ENCODE measurements around the gene TNFRSF13B.
"Not testable (repeated sequence)": the region's sequence is repeated elsewhere in the genome, so short reads cannot be mapped to it uniquely, and the experiment has no call there.

Gene TNFRSF13B

DNA sequence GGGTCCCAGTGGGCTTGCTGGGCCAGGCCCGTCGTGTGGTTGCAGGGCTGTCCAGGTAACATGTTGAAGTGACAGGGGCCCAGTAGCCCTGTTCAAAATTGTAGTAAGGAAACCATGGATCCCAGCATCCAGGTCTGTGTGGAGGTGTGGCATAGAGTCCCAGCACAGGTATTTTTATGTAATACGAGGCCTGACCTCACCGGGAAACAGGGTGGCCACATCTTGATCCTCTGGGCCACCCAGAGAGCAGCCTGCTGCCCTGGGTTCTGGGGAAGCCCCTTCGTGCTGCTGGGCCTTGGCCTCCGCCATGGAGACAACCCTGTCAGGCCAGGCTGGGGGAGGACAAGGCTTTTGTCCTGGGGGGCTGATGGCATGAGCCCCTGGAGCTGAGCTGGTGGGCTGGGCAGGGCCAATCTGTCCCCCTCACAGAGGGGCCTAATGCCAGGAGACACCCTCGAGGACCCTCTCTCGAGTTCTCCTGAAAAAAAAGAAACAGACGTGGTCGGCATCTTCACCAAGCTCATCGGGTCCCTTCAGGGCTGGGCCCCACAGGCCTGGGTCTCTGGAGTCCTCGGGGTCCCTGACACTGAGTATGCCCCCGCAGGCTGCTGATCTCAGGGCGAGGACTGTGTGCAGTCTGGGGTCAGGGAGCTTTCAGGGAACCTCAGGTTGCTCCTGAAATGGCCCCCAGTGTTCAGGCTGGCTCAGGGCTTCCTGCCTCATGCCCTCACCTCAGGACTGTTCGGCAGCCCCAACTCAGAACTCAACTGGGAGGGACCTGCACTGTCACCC is 47.8 kb downstream of the TNFRSF13B start:
- no peaks in the 10 kb centered on the region for H3K9me3 ChIP-seq (replicated peaks in 1 of 11)
- H3K9ac ChIP-seq: no peak overlapping the region
- TF ChIP-seq Cebpa-rat (IDR thresholded peaks at IDR 0.05): no peak
- H3K27me3 ChIP-seq: no peaks in the 10 kb centered on the region
- H4K20me1 ChIP-seq: no peaks in the 10 kb centered on the region; a peak in 1 of 22 replicates
- H3K4me2 ChIP-seq: no peak overlapping the region
- no peak overlapping the region for H3K4me3 ChIP-seq
- no peaks in the 10 kb centered on the region for H3K36me3 ChIP-seq
- no peak overlapping the region for H3K27ac ChIP-seq
- peaks cover 9 to 49% (median 19%) of the 10 kb centered on the region in 10 experiments for H3K4me1 ChIP-seq

DNA sequence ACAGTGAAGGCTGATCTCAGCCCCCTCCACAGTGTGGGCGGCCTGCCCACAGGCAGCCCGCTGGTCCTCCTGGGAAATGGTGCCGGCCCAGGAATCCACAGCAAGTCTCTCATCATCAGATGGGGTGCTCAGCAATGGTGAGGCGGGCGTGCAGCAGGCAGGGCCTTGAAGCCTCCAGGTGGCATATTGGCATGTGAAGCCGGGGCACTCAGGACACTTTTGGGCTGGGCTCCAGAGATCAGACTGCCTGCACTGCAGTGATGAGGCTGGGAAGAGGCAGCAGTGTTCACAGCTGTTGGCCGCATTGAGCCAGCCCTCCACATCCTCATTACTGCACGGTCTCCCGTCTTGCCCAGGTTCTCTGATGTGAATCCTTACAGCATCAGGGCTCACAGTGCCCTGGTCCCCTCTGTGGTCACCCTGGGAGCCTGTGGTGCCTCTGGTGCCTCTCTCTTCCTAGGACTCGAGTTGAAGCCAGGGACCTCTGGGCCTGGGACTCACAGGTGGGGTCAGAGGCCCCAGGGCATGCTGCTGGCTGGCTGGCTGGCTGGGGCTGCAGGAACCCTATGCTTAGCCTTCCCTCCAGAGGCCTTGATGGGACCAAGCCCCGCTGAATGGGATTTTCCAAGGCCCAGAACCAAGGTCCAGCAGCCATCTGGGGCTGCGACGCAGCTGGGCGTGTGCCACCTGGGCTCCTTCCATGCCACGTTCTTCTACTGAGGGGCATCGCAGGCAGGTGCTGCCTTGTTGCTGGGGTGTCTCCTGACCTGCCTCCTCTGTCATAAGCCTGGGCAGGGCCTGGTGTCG is 48.6 kb downstream of the TNFRSF13B start:
- H3K27me3 ChIP-seq: no peaks in the 10 kb centered on the region
- H4K20me1 ChIP-seq: no peaks in the 10 kb centered on the region
- no peak for TF ChIP-seq Cebpa-rat (IDR thresholded peaks at IDR 0.05)
- no peak overlapping the region for H3K4me3 ChIP-seq
- H3K27ac ChIP-seq: no peak overlapping the region
- peaks cover 5 to 49% (median 18%) of the 10 kb centered on the region in 10 experiments for H3K4me1 ChIP-seq
- H3K9ac ChIP-seq: no peak overlapping the region
- no peaks in the 10 kb centered on the region for H3K9me3 ChIP-seq (replicated peaks in 1 of 11)
- no peaks in the 10 kb centered on the region for H3K36me3 ChIP-seq
- H3K4me2 ChIP-seq: no peak overlapping the region

DNA sequence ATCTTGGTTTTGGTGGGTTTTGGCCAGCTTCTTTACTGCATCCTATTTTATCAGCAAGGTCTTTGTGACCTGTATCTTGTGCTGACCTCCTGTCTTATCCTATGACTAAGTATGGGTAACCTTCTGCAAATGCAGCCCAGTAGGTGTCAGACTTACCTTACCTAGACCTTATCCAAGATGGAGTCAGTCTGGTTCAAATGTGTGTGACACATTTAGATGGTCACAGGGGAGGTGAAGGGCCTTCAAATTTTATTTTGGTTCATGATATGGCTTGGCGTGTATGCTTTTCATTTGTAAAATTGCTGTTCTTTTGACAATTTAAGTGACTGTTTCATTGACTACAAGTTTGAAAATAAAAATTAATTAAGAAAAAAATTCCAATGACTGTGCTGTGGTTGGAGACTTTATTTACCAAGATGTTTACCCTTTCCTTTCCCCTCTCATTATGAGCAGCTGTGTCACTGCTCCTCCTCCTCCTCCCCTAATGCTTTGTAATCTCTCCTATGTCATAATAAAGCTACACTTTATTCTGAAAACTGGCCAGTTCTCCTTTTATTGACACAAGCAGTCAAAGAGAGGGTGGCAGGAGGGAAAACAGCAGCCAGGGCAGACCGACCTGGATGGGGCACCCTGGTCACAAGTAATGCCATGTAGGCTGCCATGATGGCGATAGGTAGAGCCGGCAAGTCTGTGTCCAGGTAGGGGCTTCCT is 49.4 kb downstream of the TNFRSF13B start:
- peaks cover 0 to 46% (median 19%) of the 10 kb centered on the region in 10 experiments; a peak in 16 of 20 replicates for H3K4me1 ChIP-seq
- H3K27me3 ChIP-seq: no peaks in the 10 kb centered on the region
- no peaks in the 10 kb centered on the region for H3K9me3 ChIP-seq (replicated peaks in 1 of 11)
- H3K4me3 ChIP-seq: no peak overlapping the region
- H4K20me1 ChIP-seq: no peaks in the 10 kb centered on the region
- H3K9ac ChIP-seq: no peak overlapping the region
- H3K4me2 ChIP-seq: no peak overlapping the region
- H3K27ac ChIP-seq: no peak overlapping the region
- H3K36me3 ChIP-seq: no peaks in the 10 kb centered on the region
- no peak for TF ChIP-seq Cebpa-rat (IDR thresholded peaks at IDR 0.05)

DNA sequence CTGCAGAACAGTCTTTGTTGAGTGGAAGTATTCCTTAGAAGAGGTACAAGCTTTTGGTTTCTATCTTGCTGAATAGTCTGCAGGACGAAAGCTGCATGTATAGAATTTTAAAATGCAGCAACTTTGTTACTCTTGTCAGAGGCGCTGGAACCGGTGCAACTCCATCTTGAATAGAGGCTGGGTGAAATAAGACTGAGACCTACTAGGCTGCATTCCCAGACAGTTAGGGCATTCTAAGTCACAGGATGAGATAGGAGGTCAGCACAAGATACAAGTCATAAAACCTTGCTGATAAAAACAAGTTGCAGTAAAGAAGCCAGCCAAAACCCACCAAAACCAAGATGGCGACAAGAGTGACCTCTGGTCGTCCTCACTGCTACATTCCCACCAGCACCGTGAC is 50.5 kb downstream of the TNFRSF13B start:
- H3K27ac ChIP-seq; H3K9ac ChIP-seq; H3K4me2 ChIP-seq; H3K36me3 ChIP-seq; H3K9me3 ChIP-seq (replicated peaks in 1 of 11); H4K20me1 ChIP-seq; H3K27me3 ChIP-seq; H3K4me3 ChIP-seq: not testable (repeated sequence)
- peaks cover 0 to 36% (median 18%) of the 10 kb centered on the region in 10 experiments; a peak in 14 of 20 replicates for H3K4me1 ChIP-seq

DNA sequence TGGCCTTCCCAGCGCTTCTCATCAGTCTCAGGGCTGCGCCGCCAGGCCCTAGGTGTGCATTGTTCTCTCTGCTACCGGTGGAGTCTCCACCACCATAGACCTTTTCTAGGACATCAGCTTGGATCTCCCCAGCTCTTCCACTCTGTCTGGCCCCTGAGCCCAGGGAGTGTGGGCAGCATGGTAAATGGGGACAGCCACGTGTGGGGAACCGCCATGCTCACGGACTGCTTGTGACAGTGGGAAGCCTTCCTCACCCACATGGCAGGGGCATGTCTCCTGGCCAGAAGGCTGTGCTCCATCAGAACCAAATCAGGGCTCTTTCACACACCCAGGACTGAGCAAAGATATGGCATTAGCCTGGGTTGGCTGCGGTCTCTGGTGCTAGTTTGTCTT is 51.3 kb downstream of the TNFRSF13B start:
- Histone ChIP-seq H3K27ac (no peak overlapping the region), H3K4me3 (no peak overlapping the region), H3K27me3 (no peaks in the 10 kb centered on the region), H3K36me3 (no peaks in the 10 kb centered on the region), H3K4me1 (peaks cover 0 to 33% (median 19%) of the 10 kb centered on the region in 10 experiments; a peak in 14 of 20 replicates), H3K9ac (no peak overlapping the region), H3K9me3 (replicated peaks in 1 of 11) (no peaks in the 10 kb centered on the region), H3K4me2 (no peak overlapping the region), H4K20me1 (no peaks in the 10 kb centered on the region)
- no peak for TF ChIP-seq Cebpa-rat (IDR thresholded peaks at IDR 0.05)

DNA sequence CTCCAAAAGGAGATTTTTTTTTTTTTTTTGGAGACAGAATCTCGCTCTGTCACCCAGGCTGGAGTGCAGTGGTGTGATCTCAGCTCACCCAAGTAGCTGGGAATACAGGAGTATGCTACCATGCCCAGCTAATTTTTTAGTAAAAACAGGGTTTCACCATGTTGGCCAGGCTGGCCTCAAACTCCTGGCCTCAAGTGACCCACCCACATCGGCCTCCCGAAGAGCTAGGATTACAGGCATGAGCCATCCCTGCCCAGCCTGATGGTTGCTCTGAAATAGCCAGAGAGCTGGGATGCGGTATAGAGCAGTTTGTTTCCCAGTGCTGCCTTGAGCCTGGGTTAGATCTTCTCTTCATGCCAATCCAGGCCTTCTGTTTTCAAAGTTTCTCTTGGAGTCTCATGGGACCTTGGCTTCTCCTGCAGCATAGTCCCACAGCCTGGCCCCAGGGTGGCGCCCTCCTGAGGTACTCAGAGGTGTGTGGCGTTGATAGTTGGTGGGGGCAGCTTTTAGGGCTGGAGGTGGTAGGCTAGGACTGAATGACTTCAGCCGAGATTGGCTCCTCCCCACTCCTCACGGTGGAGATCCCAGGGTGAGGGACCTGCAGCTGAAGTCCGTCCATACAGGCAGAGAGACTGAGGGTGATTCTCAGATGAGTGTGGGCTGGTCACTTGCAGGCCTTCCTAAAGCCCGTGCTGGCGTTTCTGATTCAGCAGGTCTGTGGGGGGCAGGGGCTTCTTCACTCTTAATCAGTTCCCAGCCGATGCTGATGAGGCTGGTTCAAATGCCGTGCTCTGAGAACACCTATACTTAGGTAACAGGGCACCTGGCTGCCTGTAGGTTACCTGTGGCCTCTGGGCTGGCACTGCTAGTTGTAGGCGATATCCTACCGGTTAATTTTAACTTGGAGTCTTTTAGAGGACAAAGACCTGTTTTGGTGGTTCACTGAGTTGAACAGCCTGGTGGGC is 52.0 kb downstream of the TNFRSF13B start:
- Histone ChIP-seq H3K4me3 (no peak overlapping the region), H3K27me3 (no peaks in the 10 kb centered on the region), H3K9me3 (replicated peaks in 1 of 11) (no peaks in the 10 kb centered on the region), H3K36me3 (no peaks in the 10 kb centered on the region), H3K9ac (no peak overlapping the region), H3K4me1 (peaks cover 0 to 33% (median 19%) of the 10 kb centered on the region in 10 experiments; a peak in 14 of 20 replicates), H3K27ac (no peak overlapping the region), H3K4me2 (peak overlapping the region in 8 of 11 experiments; percentile 51 to 83 (median 66); a peak in 12 of 22 replicates), H4K20me1 (no peaks in the 10 kb centered on the region)
- TF ChIP-seq Cebpa-rat (IDR thresholded peaks at IDR 0.05): no peak

DNA sequence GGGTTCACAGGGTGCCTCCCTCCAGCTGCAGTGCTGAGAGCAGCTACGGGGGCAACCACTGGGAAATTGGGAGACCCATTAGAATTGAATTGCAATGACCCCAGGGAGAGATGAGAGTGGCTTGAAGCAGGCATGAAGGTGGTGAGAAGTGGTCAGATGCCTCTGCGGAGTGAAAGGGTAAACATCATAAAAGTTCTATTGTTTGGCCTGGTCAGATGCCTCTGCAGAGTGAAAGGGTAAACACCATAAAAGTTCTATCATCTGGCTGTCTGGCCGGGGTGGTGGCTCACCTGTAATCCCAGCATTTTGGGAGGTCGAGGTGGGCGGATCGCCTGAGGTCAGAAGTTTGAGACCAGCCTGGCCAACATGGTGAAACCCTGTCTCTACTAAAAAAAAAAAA is 53.5 kb downstream of the TNFRSF13B start:
- Histone ChIP-seq H3K4me2 (peak overlapping the region in 5 of 11 experiments; percentile 51 to 83 (median 69); a peak in 10 of 22 replicates), H3K27me3 (no peaks in the 10 kb centered on the region), H4K20me1 (no peaks in the 10 kb centered on the region), H3K36me3 (no peaks in the 10 kb centered on the region), H3K9ac (no peak overlapping the region), H3K27ac (no peak overlapping the region), H3K9me3 (replicated peaks in 1 of 11) (no peaks in the 10 kb centered on the region), H3K4me1 (peaks cover 0 to 34% (median 19%) of the 10 kb centered on the region in 10 experiments; a peak in 14 of 20 replicates), H3K4me3 (no peak overlapping the region)
- no peak for TF ChIP-seq Cebpa-rat (IDR thresholded peaks at IDR 0.05)

DNA sequence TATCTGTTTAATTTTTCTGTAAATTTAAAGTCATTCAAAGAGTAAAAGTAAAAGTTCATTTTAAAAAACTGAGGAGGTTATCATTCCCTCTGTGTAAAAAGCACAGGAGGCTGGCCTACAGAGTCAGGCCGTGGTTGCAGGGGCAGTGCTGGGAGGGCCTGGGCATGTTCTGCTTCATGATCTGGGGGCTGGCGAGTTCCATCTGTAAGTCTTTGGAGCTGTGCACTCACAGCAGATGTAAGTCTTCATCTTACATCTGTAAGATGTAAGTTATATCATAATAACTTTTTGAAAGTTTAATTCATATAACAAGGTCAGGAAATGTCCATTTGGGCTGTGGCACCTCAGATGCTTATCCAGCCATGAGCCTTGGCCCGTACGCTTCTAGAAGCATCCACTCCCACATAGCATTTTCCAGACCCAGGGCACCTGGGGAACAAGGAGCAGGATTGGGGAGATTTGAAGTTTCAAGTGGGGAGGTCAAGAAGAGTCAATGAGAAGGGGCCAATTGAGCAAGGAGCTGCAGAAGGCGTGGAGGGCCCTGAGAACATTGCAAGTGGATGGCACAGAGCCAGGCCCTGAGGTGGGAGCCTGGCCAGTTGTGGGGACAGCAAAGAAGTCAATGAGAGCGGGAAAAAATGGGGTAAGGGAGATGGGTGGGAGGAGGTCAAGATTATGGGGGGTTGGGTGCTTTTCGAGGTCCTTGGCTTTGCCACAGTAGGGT is 54.1 kb downstream of the TNFRSF13B start:
- Histone ChIP-seq H3K27ac (no peak overlapping the region), H3K27me3 (no peaks in the 10 kb centered on the region), H3K4me1 (peaks cover 0 to 32% (median 19%) of the 10 kb centered on the region in 10 experiments; a peak in 14 of 20 replicates), H3K4me2 (peak overlapping the region in 4 of 11 experiments; percentile 51 to 83 (median 71); a peak in 2 of 22 replicates), H4K20me1 (no peaks in the 10 kb centered on the region), H3K36me3 (no peaks in the 10 kb centered on the region), H3K4me3 (no peak overlapping the region), H3K9ac (no peak overlapping the region), H3K9me3 (replicated peaks in 1 of 11) (no peaks in the 10 kb centered on the region)
- no peak for TF ChIP-seq Cebpa-rat (IDR thresholded peaks at IDR 0.05)
